ENCODE results near the gene LCT. TPM values are rescaled to one million over a fixed set of nuclear protein-coding genes. Genes with fewer than 3 reads are reported as not detected.

LCT gene
- total RNA-seq, 2 donors from 2014 or later, result 0.08 to 0.12 TPM

DNA sequence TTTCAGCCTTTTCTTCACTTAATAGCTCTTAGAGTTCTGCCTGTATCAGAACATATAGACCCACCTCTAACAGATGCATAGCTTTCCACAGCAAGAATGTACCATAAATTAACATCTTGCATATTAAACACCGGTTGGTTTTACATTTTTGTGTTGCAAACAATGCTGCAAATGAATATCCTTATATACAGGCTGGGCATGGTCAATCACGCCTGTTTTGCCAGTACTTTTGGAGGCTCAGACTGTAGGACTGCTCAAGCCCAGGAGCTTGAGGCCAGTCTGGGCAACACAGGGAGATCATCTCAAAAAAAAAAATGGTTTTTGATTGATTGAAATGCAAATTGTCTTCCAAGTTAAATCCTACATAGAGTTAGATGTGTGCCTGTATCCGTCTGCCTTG is 1.5 kb upstream of the LCT start:
- intact Hi-C loops (cut with DNase I), result no loop called here
- H3K4me1 ChIP-seq, result no peaks in the 10 kb centered on the region
- no peak overlapping the region for H3K27ac ChIP-seq
- H3K9ac ChIP-seq (ENCODE audit: low read depth in 2 of 2, low read length in 2 of 2), result no peak overlapping the region
- TF ChIP-seq, protein P1, sequence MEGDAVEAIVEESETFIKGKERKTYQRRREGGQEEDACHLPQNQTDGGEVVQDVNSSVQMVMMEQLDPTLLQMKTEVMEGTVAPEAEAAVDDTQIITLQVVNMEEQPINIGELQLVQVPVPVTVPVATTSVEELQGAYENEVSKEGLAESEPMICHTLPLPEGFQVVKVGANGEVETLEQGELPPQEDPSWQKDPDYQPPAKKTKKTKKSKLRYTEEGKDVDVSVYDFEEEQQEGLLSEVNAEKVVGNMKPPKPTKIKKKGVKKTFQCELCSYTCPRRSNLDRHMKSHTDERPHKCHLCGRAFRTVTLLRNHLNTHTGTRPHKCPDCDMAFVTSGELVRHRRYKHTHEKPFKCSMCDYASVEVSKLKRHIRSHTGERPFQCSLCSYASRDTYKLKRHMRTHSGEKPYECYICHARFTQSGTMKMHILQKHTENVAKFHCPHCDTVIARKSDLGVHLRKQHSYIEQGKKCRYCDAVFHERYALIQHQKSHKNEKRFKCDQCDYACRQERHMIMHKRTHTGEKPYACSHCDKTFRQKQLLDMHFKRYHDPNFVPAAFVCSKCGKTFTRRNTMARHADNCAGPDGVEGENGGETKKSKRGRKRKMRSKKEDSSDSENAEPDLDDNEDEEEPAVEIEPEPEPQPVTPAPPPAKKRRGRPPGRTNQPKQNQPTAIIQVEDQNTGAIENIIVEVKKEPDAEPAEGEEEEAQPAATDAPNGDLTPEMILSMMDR (IDR thresholded peaks at IDR 0.05), result no peak
- no peaks in the 10 kb centered on the region for H3K27me3 ChIP-seq
- no peak overlapping the region for H3K4me3 ChIP-seq
- DNase-seq, result no peak
- H3K9me3 ChIP-seq, result no peaks in the 10 kb centered on the region
- no peaks in the 10 kb centered on the region for H3K36me3 ChIP-seq

DNA sequence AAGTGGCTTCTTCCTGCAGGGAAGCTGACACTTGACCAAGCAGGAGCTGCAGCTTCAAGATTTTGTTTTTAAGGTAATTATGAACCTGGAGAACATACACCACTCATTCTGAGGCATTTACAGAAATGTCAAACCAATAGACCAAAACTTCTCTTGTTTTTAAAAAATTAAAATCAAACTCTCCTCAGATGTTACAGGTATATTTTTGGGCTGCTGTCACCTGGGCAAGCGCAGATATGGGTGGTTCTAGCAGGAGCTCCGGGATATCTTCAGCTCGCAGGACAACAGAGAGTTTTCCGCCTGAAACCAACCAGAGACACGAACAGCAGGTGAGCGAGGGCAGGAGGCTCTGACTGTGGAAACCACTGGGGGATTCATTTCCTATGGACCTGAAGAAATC is 4.1 kb downstream of the LCT start:
- Histone ChIP-seq H3K9ac (ENCODE audit: low read depth in 2 of 2, low read length in 2 of 2) (no peak overlapping the region), H3K27ac (no peak overlapping the region), H3K36me3 (no peaks in the 10 kb centered on the region), H3K27me3 (no peaks in the 10 kb centered on the region), H3K4me3 (no peak overlapping the region), H3K4me1 (no peaks in the 10 kb centered on the region), H3K9me3 (no peaks in the 10 kb centered on the region)
- TF ChIP-seq, protein P1 (IDR thresholded peaks at IDR 0.05), result no peak
- intact Hi-C loops (cut with DNase I), result no loop called here
- DNase-seq, result no peak

DNA sequence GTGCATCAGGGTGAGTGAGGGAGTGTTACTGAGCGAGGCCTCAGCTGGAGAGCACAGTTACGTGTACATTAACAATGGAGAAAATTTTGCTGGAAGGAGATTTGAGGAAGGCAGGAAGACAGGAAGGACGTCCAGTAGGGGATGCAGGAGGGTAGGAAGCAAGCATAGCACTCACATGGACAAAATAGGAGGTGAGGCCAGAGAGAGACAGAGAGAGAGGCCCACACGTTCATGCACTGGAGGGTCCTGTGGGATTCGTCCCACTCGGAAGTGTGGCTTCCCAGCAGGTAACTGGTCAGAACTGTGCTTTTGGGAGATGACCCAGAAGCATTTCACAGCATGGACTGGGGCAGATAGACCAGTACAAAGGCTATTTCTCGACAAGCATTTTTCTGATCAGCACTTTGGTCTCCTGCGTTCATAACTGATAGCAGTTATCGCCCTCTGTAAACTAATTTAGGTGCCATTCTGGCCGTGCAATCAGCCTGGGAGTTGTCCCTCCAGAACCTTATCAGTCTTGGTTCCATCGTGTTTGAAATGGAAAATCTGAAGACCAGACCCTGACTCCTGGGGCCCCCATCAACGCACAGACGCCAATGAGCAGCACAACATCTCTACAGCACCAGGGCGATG is 5.7 kb downstream of the LCT start:
- TF ChIP-seq, protein P1 (IDR thresholded peaks at IDR 0.05), result no peak
- DNase-seq, result no peak
- H3K9me3 ChIP-seq, result no peaks in the 10 kb centered on the region
- no peaks in the 10 kb centered on the region for H3K4me1 ChIP-seq
- intact Hi-C loops (cut with DNase I), result no loop called here
- H3K9ac ChIP-seq (ENCODE audit: low read depth in 2 of 2, low read length in 2 of 2), result no peak overlapping the region
- no peaks in the 10 kb centered on the region for H3K27me3 ChIP-seq
- no peak overlapping the region for H3K27ac ChIP-seq
- no peaks in the 10 kb centered on the region for H3K36me3 ChIP-seq
- H3K4me3 ChIP-seq, result no peak overlapping the region

DNA sequence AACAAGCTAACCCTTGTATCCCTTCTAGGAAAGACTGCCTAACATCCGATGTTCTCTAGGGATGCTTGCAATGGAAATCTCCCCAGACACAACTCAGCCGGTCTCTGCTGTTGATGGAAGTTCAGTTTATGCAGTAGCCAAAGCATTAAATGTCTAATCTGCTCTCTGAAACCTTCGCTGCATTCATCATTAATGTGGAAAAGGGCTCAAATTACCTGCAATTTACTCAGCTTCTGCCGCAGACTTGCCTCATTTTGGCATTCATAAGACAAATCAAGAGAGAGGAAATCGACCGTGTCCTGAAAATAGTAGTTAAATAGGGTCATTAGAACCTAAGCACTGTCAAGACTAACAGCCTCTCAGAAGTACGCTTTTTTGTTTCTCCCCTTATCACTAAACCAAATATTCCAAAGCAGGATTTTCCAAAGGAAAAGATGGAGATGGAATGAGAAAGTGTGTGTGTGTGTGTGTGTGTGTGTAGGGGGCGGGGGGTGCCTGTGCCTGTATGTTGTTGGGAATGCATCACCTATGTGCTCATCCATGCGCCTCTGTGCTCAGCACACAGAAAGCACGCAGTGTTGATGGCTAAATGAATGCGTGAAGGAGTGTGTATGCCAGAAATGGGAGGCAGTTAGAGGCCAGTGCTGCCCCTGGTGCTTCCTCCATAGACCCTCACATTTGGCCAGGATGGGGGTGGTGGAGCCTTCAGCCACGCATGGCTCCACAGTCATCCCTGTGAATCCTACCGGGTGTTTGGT is 7.4 kb downstream of the LCT start:
- no peak for DNase-seq
- Histone ChIP-seq H3K36me3 (no peaks in the 10 kb centered on the region), H3K9ac (ENCODE audit: low read depth in 2 of 2, low read length in 2 of 2) (no peak overlapping the region), H3K9me3 (no peaks in the 10 kb centered on the region), H3K4me3 (no peak overlapping the region), H3K27ac (no peak overlapping the region), H3K27me3 (no peaks in the 10 kb centered on the region), H3K4me1 (no peaks in the 10 kb centered on the region)
- intact Hi-C loops (cut with DNase I), result no loop called here
- TF ChIP-seq, protein P1 (IDR thresholded peaks at IDR 0.05), result no peak

DNA sequence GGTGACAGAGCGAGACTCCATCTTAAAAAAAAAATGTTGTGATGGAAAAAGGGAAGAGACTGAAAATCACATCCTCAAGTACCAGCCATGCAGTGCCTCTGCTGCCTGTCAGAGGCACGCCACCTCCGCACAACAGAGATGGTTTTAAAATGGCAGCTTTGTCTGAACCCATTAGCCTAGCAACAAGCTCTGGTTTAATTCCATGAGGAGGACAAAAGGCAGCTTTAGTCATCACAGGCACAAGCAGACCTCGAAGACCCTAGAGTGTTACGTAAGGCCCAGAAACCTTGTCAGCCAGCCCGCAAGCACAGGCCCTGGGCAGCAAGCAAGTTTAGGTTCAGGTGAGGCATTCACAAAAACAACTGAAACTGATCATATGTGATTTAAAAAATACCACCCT is 10.4 kb downstream of the LCT start:
- TF ChIP-seq, protein P1 (IDR thresholded peaks at IDR 0.05), result no peak
- intact Hi-C loops (cut with DNase I), result no loop called here
- Histone ChIP-seq H3K9me3 (no peaks in the 10 kb centered on the region), H3K4me3 (no peak overlapping the region), H3K27ac (no peak overlapping the region), H3K36me3 (no peaks in the 10 kb centered on the region), H3K4me1 (no peaks in the 10 kb centered on the region), H3K9ac (ENCODE audit: low read depth in 2 of 2, low read length in 2 of 2) (no peak overlapping the region), H3K27me3 (no peaks in the 10 kb centered on the region)
- DNase-seq, result no peak

All from colonic mucosa (tissue), 4 donors.